Thymus (tissue), 11 donors: Measurements from ENCODE around the gene LYAR. TPM values are rescaled to one million over a fixed set of nuclear protein-coding genes. Genes with fewer than 3 reads are reported as not detected.

ENCODE experiments used
- DNase-seq, 9 donors: peaks; one replicate each; pipeline ENCODE4 v3.0.0-alpha.2; 2013; ENCODE audit warnings: low spot score in 9 of 9, low read depth in 6 of 9, missing footprints in 1 of 9
- H3K27ac ChIP-seq, 2 donors: one replicate each; pipeline ENCODE4 v1.5.1; 2013; ENCODE audit warnings: control low read depth in 1 of 2, low read depth in 1 of 2, low read length in 1 of 2, mild to moderate bottlenecking in 1 of 2, moderate library complexity in 1 of 2
- H3K27me3 ChIP-seq, 2 donors: one replicate each; pipeline ENCODE4 v1.5.1; 2013; ENCODE audit warnings: low read length in 1 of 2; ENCODE audit not compliant: control insufficient read depth in 2 of 2, insufficient read depth in 1 of 2
- H3K36me3 ChIP-seq, 2 donors: one replicate each; pipeline ENCODE4 v1.5.1; 2013; ENCODE audit warnings: low read length in 1 of 2, mild to moderate bottlenecking in 1 of 2, moderate library complexity in 1 of 2; ENCODE audit not compliant: control insufficient read depth in 2 of 2, insufficient read depth in 2 of 2
- H3K4me1 ChIP-seq, 2 donors: one replicate each; pipeline ENCODE4 v1.5.1; 2013; ENCODE audit warnings: low read length in 2 of 2; ENCODE audit not compliant: control insufficient read depth in 2 of 2, insufficient read depth in 2 of 2
- H3K4me3 ChIP-seq, 2 donors: one replicate each; pipeline ENCODE4 v1.5.1; 2013; ENCODE audit warnings: low read length in 2 of 2, control low read depth in 1 of 2, mild to moderate bottlenecking in 1 of 2
- H3K9me3 ChIP-seq, 2 donors: one replicate each; pipeline ENCODE4 v1.5.1; 2013; ENCODE audit warnings: low read length in 1 of 2, mild to moderate bottlenecking in 1 of 2; ENCODE audit not compliant: control insufficient read depth in 2 of 2, insufficient read depth in 1 of 2
- WGBS: extraction: QIAGEN DNeasy Blood & Tissue Kit; methylation state at CpG from one replicate; pipeline ENCODE4 v1.1.7; 2013; 5-methylcytosine and 5-hydroxymethylcytosine counted together
- polyA plus RNA-seq: library from polyadenylated mRNA; stranded (reverse); fragments of 200-250 nt; gene quantifications from one replicate; pipeline ENCODE4 v1.2.3, GENCODE V29; 2013
- total RNA-seq: library from RNA; stranded (reverse); fragments of 120-200 nt; gene quantifications from one replicate; pipeline ENCODE4 v1.2.4, GENCODE V29; 2013
- donor health status: healthy.

LYAR gene
- total and polyA plus RNA-seq, 2 donors = 15.3 to 29.5 TPM

DNA sequence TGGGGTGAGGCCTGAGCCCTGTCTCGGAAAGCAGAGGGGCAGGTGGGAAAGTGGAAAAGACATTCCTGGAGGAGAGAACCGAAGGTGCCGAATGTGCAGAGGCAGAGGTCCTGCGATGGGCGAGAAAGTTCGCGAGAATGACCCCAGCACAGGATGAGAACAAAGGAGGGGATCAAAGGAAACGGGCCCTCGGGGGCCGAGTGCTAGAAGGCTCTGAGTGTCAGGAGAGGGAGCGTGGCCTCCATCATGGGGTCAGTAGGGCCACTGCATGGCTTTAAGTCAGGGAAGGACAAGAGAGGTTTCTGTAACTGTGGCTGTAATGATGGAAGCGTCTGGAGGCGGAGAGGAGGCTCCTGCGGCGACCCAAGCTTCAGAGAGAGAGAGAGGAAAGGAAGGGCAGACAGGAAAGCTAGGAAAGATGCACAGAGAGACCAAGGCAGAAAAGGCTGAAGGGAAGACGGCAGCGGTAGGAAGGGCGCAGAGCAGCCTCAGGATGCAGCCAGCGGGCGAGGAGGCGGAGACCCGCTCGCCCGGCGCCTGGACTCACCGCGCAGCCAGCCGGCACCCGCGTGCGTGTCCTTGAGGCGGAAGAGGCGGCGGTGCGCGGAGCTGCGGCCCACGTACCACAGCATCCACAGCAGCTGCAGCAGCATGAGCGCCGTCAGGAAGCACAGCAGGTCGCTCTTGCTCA lies 63.9 kb downstream of the LYAR start:
- H3K27ac ChIP-seq = no peak overlapping the region
- no peaks in the 10 kb centered on the region for H3K4me1 ChIP-seq
- no peaks in the 10 kb centered on the region for H3K9me3 ChIP-seq
- H3K4me3 ChIP-seq = no peak overlapping the region
- H3K27me3 ChIP-seq = peaks cover 36 to 58% of the 10 kb centered on the region in 2 donors
- no peak for DNase-seq
- no peaks in the 10 kb centered on the region for H3K36me3 ChIP-seq
- 21% methylated on average over 41 of the region's 41 CpGs for whole genome bisulfite sequencing

Other genes with a start within 250 kb of the LYAR start
- 0.05 TPM for gene OTOP1, start 63.2 kb downstream of the LYAR start, total RNA-seq
- 0.21 TPM for gene OTOP1, start 63.2 kb downstream of the LYAR start, polyA plus RNA-seq
- 30.3 TPM for gene TMEM128, start 41.9 kb downstream of the LYAR start, total RNA-seq
- gene TMEM128, start 41.9 kb downstream of the LYAR start, polyA plus RNA-seq = 47.6 TPM
- gene ZBTB49, start 97 bp upstream of the LYAR start, total RNA-seq = 4.5 TPM
- gene ZBTB49, start 97 bp upstream of the LYAR start, polyA plus RNA-seq = 5.5 TPM
- gene NSG1, start 96.9 kb upstream of the LYAR start, total RNA-seq = 2.6 TPM
- gene NSG1, start 96.9 kb upstream of the LYAR start, polyA plus RNA-seq = 7.6 TPM